Stimulated activated CD4-positive, alpha-beta T cell treated with anti-CD3 and anti-CD28 coated beads, TNF-alpha, amount 100 ng/mL, for 48 hours (primary cell): ENCODE data around the gene OVCH2.

ENCODE experiments used
- DNase-seq, 3 donors: peaks; one replicate each; pipeline ENCODE4 v3.0.0-alpha.2; 2020; ENCODE audit warnings: low read depth in 3 of 3

Gene OVCH2

GRCh38 chr11:7639643-7640025 lies 66.6 kb downstream of the OVCH2 start:
- no peak for DNase-seq
